ENCODE measurements around the gene BOD1.

BOD1 gene

DNA sequence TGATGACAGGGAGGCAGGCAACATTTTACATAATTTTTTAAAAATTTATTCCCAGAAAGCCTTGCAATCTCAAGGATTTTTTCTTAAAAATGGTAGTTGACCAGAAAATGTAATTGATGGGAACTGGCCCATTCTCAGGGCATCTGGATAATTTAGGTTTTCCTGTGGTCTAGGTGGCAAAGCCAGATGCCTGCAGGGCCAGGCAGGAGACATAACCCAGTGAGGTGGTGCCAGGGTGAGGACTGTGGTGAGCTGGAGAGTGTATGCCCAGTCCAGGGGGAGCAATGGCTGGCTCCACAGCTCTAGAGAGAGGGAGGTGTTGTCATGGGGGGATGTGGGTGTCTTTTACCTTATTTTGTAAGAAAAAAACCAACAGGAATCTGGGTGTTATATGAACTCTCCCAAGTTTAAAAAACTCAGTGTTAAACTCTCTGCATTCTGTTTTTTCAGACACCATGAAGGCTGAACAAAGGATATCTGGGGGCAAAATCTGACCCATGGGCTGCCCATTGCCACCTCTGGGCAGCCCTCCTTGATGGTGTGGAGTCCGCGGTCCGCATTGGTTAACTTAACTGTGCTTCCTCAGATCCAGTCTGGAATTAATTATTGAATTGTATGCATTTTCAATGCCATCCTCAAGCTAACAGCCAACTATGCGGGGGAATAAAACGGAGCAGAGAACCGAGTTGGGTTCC is 43.9 kb downstream of the BOD1 start:
- Histone ChIP-seq H3K4me1 (ENCODE audit: insufficient read depth, poor library complexity, severe bottlenecking) (peaks cover 8% of the 10 kb centered on the region), H3K4me3 (ENCODE audit: severe bottlenecking) (no peak overlapping the region), H3K27ac (ENCODE audit: poor library complexity, severe bottlenecking) (no peak overlapping the region), H3K36me3 (ENCODE audit: low read depth) (no peaks in the 10 kb centered on the region), H3K9me3 (ENCODE audit: severe bottlenecking) (no peaks in the 10 kb centered on the region), H3K27me3 (ENCODE audit: insufficient read depth, poor library complexity, severe bottlenecking) (no peaks in the 10 kb centered on the region)
- TF ChIP-seq, protein P1, sequence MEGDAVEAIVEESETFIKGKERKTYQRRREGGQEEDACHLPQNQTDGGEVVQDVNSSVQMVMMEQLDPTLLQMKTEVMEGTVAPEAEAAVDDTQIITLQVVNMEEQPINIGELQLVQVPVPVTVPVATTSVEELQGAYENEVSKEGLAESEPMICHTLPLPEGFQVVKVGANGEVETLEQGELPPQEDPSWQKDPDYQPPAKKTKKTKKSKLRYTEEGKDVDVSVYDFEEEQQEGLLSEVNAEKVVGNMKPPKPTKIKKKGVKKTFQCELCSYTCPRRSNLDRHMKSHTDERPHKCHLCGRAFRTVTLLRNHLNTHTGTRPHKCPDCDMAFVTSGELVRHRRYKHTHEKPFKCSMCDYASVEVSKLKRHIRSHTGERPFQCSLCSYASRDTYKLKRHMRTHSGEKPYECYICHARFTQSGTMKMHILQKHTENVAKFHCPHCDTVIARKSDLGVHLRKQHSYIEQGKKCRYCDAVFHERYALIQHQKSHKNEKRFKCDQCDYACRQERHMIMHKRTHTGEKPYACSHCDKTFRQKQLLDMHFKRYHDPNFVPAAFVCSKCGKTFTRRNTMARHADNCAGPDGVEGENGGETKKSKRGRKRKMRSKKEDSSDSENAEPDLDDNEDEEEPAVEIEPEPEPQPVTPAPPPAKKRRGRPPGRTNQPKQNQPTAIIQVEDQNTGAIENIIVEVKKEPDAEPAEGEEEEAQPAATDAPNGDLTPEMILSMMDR (IDR thresholded peaks at IDR 0.05; ENCODE audit: poor library complexity, severe bottlenecking): no peak
- ATAC-seq (ENCODE audit: low read depth): peak; percentile 10; the same call in 2 of the 3 replicates
- no peak for DNase-seq (ENCODE audit: low spot score)

DNA sequence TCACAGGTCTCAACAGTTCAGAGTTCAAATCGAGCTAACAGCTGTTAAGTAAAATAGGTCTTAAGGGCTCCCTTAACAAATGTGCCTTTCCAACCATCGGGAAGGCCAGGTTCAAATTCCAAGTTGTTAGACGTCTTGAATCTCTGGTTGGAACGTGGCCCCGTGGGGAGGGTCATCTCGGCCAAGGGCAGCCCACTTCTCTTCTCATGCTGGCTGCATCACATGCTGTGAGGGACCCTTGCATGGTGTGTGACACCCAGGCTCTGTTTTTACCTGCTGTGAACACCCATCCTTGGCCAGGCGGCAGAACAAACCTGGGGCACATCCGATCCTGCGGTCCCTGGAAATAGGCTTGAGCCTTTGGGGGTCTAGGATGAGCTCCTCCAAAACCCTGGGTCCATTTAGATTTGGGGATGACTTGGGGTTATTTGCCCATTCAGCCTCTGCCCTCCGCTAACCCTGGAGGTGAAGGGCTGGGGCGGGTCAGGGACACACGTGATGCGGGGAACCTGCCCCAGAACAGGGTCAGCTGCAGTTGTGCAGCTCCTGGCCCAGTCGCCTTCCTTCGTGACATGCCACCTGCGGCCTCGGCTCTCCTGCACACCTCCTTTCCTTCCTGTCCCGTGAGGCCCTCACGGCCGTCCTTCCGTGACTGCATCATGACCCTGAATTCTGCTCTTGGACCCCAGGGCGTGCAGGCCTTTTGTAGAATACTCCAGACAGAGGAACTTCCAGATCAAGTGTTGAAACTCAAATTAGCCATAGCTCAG is 45.9 kb downstream of the BOD1 start:
- H3K27me3 ChIP-seq (ENCODE audit: insufficient read depth, poor library complexity, severe bottlenecking): no peaks in the 10 kb centered on the region
- H3K9me3 ChIP-seq (ENCODE audit: severe bottlenecking): no peaks in the 10 kb centered on the region
- DNase-seq (ENCODE audit: low spot score) (no peak), ATAC-seq (ENCODE audit: low read depth) (no peak)
- H3K4me3 ChIP-seq (ENCODE audit: severe bottlenecking): no peak overlapping the region
- peaks cover 15% of the 10 kb centered on the region for H3K4me1 ChIP-seq (ENCODE audit: insufficient read depth, poor library complexity, severe bottlenecking)
- no peak overlapping the region for H3K27ac ChIP-seq (ENCODE audit: poor library complexity, severe bottlenecking)
- no peaks in the 10 kb centered on the region for H3K36me3 ChIP-seq (ENCODE audit: low read depth)
- TF ChIP-seq, protein P1 (IDR thresholded peaks at IDR 0.05; ENCODE audit: poor library complexity, severe bottlenecking): no peak

DNA sequence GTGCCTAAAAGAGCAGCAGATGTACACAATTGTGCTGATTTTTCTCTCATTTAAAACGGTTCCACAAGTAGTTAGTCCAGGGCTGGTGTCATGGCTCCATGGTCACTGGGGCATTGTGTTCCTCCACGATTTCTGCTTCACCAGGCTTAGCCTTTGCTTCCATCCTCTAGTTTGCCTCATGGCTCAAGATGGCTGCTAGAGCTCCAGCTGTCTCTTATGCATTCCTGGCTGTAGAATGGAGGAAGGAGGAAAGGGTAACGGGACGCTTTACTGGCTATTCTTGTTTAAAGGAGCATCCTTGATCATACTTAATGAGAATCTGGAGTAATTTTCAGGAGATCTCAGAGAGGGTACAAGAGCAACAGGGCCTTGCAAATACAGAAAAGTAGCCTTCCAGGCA is 47.7 kb downstream of the BOD1 start:
- ATAC-seq (ENCODE audit: low read depth) (no peak), DNase-seq (ENCODE audit: low spot score) (no peak)
- Histone ChIP-seq H3K4me3 (ENCODE audit: severe bottlenecking) (no peak overlapping the region), H3K36me3 (ENCODE audit: low read depth) (no peaks in the 10 kb centered on the region), H3K27ac (ENCODE audit: poor library complexity, severe bottlenecking) (no peak overlapping the region), H3K9me3 (ENCODE audit: severe bottlenecking) (no peaks in the 10 kb centered on the region), H3K27me3 (ENCODE audit: insufficient read depth, poor library complexity, severe bottlenecking) (no peaks in the 10 kb centered on the region), H3K4me1 (ENCODE audit: insufficient read depth, poor library complexity, severe bottlenecking) (peaks cover 15% of the 10 kb centered on the region)
- TF ChIP-seq, protein P1 (IDR thresholded peaks at IDR 0.05; ENCODE audit: poor library complexity, severe bottlenecking): no peak

DNA sequence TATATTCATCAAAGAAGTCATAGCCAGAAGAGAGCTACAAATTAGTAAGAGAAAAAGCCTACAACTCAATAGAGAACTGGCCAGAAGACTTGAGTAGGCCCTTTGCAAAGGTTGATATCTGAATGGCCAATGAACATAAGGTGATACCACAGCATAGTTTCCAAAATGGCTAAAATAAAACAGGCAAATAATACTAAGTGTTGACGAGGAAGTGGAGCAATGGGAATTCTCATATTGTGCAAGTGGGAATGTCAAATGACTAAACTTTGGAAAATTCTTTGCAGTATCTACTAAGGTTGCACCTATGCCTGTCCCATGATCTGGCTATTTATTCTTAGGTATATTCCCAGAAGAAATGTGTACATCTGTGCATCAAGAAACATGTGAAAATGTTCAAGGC is 48.3 kb downstream of the BOD1 start:
- TF ChIP-seq, protein P1 (IDR thresholded peaks at IDR 0.05; ENCODE audit: poor library complexity, severe bottlenecking): no peak
- Histone ChIP-seq H3K27me3 (ENCODE audit: insufficient read depth, poor library complexity, severe bottlenecking) (no peaks in the 10 kb centered on the region), H3K4me1 (ENCODE audit: insufficient read depth, poor library complexity, severe bottlenecking) (peaks cover 15% of the 10 kb centered on the region), H3K4me3 (ENCODE audit: severe bottlenecking) (no peak overlapping the region), H3K9me3 (ENCODE audit: severe bottlenecking) (no peaks in the 10 kb centered on the region), H3K27ac (ENCODE audit: poor library complexity, severe bottlenecking) (peak overlapping the region; percentile 30), H3K36me3 (ENCODE audit: low read depth) (no peaks in the 10 kb centered on the region)
- DNase-seq (ENCODE audit: low spot score) (no peak), ATAC-seq (ENCODE audit: low read depth) (no peak)

DNA sequence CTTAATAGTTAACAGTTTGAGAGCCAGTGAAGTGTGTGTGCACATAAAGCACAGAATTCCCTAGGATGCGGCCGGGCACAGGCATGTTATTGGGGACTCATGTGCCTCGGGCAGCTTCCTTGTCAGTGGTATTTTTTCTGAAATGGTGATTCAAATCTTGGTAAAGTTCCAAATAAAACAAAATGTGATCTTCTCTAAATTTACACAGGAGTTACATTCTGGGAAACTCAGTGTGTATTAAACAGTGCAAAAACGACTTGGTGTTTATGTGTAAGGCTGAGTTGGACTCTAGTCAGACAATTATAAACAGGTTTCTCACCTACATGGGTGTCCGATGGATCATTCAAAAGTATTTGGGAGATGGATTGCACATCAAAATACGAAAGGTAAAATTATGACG is 48.9 kb downstream of the BOD1 start:
- DNase-seq (ENCODE audit: low spot score) (peak; percentile 92), ATAC-seq (ENCODE audit: low read depth) (peak; percentile 92)
- no peak overlapping the region for H3K4me3 ChIP-seq (ENCODE audit: severe bottlenecking)
- H3K27ac ChIP-seq (ENCODE audit: poor library complexity, severe bottlenecking): peak overlapping the region; percentile 30
- H3K36me3 ChIP-seq (ENCODE audit: low read depth): no peaks in the 10 kb centered on the region
- no peaks in the 10 kb centered on the region for H3K27me3 ChIP-seq (ENCODE audit: insufficient read depth, poor library complexity, severe bottlenecking)
- TF ChIP-seq, protein P1 (IDR thresholded peaks at IDR 0.05; ENCODE audit: poor library complexity, severe bottlenecking): no peak
- H3K9me3 ChIP-seq (ENCODE audit: severe bottlenecking): no peaks in the 10 kb centered on the region
- H3K4me1 ChIP-seq (ENCODE audit: insufficient read depth, poor library complexity, severe bottlenecking): peaks cover 12% of the 10 kb centered on the region
